Ascending aorta (tissue), 2 donors: ENCODE results near the gene AANAT. TPM values are rescaled to one million over a fixed set of nuclear protein-coding genes. Genes with fewer than 3 reads are reported as not detected.
A peak's percentile ranks its signal among the peaks of the same experiment; 100 is the strongest.

Source experiments
- DNase-seq, 2 donors: peaks; one replicate each; pipeline ENCODE4 v3.0.0-alpha.2; 2019; ENCODE audit warnings: low spot score in 2 of 2
- H3K27ac ChIP-seq, 2 donors: fragments of 200-600 bp; sonication (generic); one replicate each; pipeline ENCODE4 v1.5.1; 2016 to 2017; ENCODE audit warnings: mild to moderate bottlenecking in 1 of 2
- H3K27me3 ChIP-seq: fragments of 200-600 bp; sonication (generic); one replicate; pipeline ENCODE4 v1.5.1; 2017
- H3K36me3 ChIP-seq, 2 donors: fragments of 200-600 bp; sonication (generic); one replicate each; pipeline ENCODE4 v1.5.1; 2016
- H3K4me1 ChIP-seq, 2 donors: fragments of 200-600 bp; sonication (generic); one replicate each; pipeline ENCODE4 v1.5.1; 2016 to 2017; ENCODE audit warnings: mild to moderate bottlenecking in 1 of 2
- H3K4me3 ChIP-seq, 2 donors: fragments of 200-600 bp; sonication (generic); one replicate each; pipeline ENCODE4 v1.5.1; 2016 to 2017; ENCODE audit warnings: mild to moderate bottlenecking in 1 of 2
- H3K9me3 ChIP-seq, 2 donors: fragments of 200-600 bp; sonication (generic); one replicate each; pipeline ENCODE4 v1.5.1; 2016
- intact Hi-C: fragments of 100-400 bp; cut with DNase I; formaldehyde crosslinking; loops from one replicate; pipeline ENCODE4 v1.15.1; 2023
- total RNA-seq: library from RNA; depleted of rRNA; stranded (reverse); fragments of >200 nt; gene quantifications from one replicate; pipeline ENCODE4 v1.1.0, GENCODE V29; 2016
- TF ChIP-seq, protein P1 (sequence below), 3 experiments: fragments of 200-600 bp in 2 of 3; fragments of 450-650 bp in 1 of 3; sonication (generic) in 2 of 3; IDR thresholded peaks; one replicate each; pipeline ENCODE4 v1.5.1; 2016 to 2019; ENCODE audit warnings: antibody characterized with exemption in 3 of 3, mild to moderate bottlenecking in 1 of 3, moderate library complexity in 1 of 3

AANAT gene
- total RNA-seq, 1 donor from 2014 or later: not detected

DNA sequence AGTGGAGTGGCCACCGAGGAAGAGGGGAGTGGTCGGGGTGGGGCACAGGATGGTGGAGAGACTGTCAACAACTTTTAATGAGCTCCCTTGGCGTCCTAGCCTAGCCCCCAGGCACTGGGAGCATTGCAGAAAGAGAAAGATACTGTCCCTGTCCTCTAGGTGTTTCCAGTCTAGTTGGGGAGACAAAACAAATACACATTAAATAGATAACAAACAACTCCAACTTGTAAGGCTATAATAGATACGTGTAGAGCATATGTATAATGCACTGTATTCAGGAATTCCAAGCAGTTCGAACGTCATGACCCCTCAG, 14.0 kb upstream of the AANAT start:
- TF ChIP-seq, protein P1, sequence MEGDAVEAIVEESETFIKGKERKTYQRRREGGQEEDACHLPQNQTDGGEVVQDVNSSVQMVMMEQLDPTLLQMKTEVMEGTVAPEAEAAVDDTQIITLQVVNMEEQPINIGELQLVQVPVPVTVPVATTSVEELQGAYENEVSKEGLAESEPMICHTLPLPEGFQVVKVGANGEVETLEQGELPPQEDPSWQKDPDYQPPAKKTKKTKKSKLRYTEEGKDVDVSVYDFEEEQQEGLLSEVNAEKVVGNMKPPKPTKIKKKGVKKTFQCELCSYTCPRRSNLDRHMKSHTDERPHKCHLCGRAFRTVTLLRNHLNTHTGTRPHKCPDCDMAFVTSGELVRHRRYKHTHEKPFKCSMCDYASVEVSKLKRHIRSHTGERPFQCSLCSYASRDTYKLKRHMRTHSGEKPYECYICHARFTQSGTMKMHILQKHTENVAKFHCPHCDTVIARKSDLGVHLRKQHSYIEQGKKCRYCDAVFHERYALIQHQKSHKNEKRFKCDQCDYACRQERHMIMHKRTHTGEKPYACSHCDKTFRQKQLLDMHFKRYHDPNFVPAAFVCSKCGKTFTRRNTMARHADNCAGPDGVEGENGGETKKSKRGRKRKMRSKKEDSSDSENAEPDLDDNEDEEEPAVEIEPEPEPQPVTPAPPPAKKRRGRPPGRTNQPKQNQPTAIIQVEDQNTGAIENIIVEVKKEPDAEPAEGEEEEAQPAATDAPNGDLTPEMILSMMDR (IDR thresholded peaks at IDR 0.05): no peak
- no peak overlapping the region for H3K27ac ChIP-seq
- DNase-seq: no peak
- H3K27me3 ChIP-seq: no peaks in the 10 kb centered on the region
- intact Hi-C loops: loop anchor here (5.0 kb wide), 1 partner anchor 49 kb away; the partner anchor contains the start of gene RHBDF2
- H3K4me1 ChIP-seq: peaks cover 0 to 6% of the 10 kb centered on the region in 2 donors
- H3K9me3 ChIP-seq: no peaks in the 10 kb centered on the region
- peak overlapping the region; percentile 94 to 98 for H3K4me3 ChIP-seq
- H3K36me3 ChIP-seq: no peaks in the 10 kb centered on the region

DNA sequence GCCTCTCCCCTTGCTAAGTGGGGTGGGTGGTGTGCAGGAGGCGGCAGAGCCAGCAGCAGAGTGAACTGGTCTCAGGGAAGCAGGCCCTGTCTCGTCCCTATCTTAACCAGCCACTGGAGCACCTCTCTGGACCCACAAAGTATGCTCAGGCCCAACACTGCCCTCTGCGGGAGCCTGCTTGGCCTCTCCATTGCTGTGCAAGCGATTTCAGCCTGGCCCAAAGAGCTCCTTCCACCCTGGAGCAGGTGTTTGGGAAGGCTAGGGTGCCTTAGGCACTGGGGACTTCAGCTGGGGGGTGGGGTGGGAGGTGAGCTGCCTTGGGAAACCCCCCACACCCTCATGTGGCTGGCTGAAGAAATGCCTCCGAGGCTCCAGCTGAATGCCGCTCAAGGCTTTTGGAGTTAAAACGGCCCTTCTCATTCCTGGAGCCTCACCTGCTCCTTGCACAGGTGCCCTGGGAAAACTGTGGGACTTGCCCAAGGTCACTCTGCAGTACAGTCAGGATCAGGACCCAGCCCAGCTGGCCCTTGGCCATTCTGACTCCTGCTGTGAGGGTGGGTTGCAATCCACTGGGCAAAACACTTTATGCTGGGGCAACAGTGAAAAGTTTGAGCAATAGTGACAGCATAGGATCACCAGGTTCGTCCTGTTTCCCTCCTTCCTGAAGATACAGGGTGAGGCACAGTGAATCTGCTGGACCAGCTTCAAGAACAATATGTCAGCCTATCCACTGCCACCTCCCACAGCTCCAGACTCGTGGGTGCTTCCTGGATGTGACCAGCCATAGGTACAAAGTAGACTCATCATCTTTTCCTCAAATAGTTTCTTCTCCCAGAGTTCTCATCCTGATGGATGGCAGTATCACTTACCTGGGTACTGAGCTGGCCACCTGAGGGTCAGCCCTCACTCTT, 8.6 kb upstream of the AANAT start:
- TF ChIP-seq, protein P1 (IDR thresholded peaks at IDR 0.05): no peak
- Histone ChIP-seq H3K27ac (no peak overlapping the region), H3K4me1 (no peaks in the 10 kb centered on the region), H3K4me3 (no peak overlapping the region), H3K36me3 (no peaks in the 10 kb centered on the region), H3K27me3 (no peaks in the 10 kb centered on the region), H3K9me3 (no peaks in the 10 kb centered on the region)
- intact Hi-C loops: no loop called here
- DNase-seq: no peak

DNA sequence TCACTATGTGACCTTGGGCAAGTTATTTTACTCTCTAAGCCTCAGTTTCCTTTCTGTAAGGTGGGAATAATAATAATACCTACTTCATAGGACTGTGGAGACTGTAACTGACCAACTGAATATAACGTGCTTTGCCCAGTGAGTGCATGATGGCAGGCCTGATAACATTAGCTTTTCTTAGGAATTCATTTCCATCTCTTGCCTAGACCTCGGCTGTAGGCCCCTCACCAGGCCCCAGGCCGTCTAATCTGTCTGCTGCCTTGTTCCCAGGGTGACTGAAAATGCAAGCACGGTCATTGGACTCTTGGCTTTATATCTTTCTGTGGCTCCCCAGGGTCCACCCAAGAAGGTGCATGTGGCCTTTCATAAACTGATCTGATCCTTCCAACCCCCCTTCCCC, 7.7 kb upstream of the AANAT start:
- H3K36me3 ChIP-seq: no peaks in the 10 kb centered on the region
- DNase-seq: no peak
- TF ChIP-seq, protein P1 (IDR thresholded peaks at IDR 0.05): no peak
- no peaks in the 10 kb centered on the region for H3K27me3 ChIP-seq
- no peak overlapping the region for H3K4me3 ChIP-seq
- intact Hi-C loops: no loop called here
- H3K4me1 ChIP-seq: no peaks in the 10 kb centered on the region
- no peak overlapping the region for H3K27ac ChIP-seq
- H3K9me3 ChIP-seq: no peaks in the 10 kb centered on the region

DNA sequence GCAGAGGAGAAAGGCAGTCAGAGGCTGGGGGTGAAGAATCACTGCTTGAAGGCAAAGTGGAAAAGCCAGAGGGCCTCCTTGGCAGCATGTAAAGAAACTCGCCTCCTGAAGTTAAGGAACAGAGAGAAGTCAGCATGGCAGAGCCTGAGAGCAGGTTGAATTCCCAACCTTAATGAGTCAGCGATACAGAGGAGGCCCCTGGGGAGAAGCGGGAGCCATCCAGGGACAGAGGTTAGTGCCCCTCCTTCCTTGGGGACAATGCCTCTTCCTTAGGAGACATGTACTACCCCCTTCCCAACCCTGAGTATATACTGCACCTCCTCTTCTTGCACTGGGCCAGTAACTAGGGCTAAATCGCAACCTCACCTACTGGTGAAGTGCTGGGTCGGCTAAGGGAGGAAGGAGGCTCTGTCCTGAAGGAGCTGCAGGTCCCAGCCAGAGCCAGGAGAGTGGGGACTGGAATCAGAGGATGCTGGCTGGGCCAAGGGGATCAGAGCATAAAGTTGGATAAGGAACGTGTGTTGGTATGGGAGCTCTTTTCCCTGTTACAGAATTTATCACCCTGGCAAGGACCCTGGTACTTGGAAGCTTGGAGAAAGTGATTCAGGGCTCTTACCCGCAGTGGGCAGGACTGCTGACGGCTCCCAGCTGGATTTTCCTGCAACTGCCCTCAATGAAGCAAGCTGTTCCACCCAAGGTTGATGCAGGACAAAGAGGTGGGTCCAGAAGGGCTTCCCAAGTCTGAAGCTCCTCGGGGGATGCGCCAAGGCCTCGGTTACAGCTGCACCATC, 5.4 kb upstream of the AANAT start:
- Histone ChIP-seq H3K36me3 (no peaks in the 10 kb centered on the region), H3K27ac (no peak overlapping the region), H3K4me1 (peaks cover 0 to 2% of the 10 kb centered on the region in 2 donors), H3K4me3 (no peak overlapping the region), H3K9me3 (no peaks in the 10 kb centered on the region), H3K27me3 (no peaks in the 10 kb centered on the region)
- TF ChIP-seq, protein P1 (IDR thresholded peaks at IDR 0.05): no peak
- intact Hi-C loops: no loop called here
- no peak for DNase-seq

DNA sequence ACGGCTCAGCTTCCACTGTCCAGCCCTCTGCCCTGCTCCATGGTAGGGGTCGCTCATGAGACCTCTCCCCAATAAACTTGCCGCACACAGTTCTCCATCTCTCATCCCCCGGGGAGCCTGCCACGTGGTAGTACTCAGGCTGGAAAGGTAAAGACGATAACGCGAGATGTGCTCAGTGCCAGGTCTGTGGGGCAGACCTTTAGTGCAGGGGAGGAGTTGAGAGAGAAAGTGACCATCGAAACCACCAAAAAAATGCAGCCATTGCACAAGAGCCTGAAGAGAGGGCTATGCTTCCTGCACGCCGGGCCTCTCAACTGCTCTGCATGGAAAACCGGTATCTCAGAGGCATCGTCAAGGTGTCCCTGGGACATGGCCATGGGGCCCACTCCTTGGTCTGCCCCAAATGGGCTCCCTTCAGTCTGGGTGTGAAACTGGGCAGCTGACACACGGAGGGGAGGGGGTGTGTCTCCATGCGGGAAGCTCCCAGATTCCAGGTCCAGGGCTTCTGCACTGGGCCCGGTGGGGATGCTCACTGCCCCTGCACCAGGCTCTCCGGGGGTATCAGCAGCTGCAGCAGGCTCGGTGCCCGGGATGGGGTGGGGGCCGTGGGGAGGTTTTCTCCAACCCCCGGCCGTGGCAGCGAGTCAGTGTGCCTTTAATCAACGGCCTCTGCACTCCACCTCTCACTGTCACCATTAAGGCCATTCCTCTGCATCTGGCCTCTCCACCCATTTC, 4.7 kb upstream of the AANAT start:
- no peak for DNase-seq
- H3K36me3 ChIP-seq: no peaks in the 10 kb centered on the region
- no peak overlapping the region for H3K4me3 ChIP-seq
- TF ChIP-seq, protein P1 (IDR thresholded peaks at IDR 0.05): no peak
- no peak overlapping the region for H3K27ac ChIP-seq
- H3K9me3 ChIP-seq: no peaks in the 10 kb centered on the region
- H3K27me3 ChIP-seq: no peaks in the 10 kb centered on the region
- intact Hi-C loops: no loop called here
- peaks cover 0 to 2% of the 10 kb centered on the region in 2 donors for H3K4me1 ChIP-seq
